Mesothelial cell of epicardium (in vitro differentiated cells): ENCODE results near the gene WWOX. TPM values are rescaled to one million over a fixed set of nuclear protein-coding genes. Genes with fewer than 3 reads are reported as not detected.

Source experiments
- DNase-seq, 2 experiments: peaks; one replicate each; pipeline ENCODE4 v3.0.0; 2021; ENCODE audit warnings: low spot score in 2 of 2; ENCODE audit not compliant: unreplicated experiment in 2 of 2
- H3K27ac Mint-ChIP-seq: 2 replicates; pipeline ENCODE4 v1.8.0; 2021; ENCODE audit warnings: mixed read lengths
- H3K27me3 Mint-ChIP-seq: 2 replicates; pipeline ENCODE4 v1.8.0; 2021; ENCODE audit warnings: low read depth, mixed read lengths
- H3K36me3 Mint-ChIP-seq: 2 replicates; pipeline ENCODE4 v1.8.0; 2021; ENCODE audit warnings: mixed read lengths
- H3K4me1 Mint-ChIP-seq: 2 replicates; pipeline ENCODE4 v1.8.0; 2021; ENCODE audit warnings: mixed read lengths
- H3K4me3 Mint-ChIP-seq: 2 replicates; pipeline ENCODE4 v1.8.0; 2021; ENCODE audit warnings: mild to moderate bottlenecking, moderate library complexity, mixed read lengths
- H3K9me3 Mint-ChIP-seq: 2 replicates; pipeline ENCODE4 v1.8.0; 2021; ENCODE audit warnings: mixed read lengths
- CTCF ChIP-seq: fragments of 200-600 bp; sonication (generic); IDR thresholded peaks from one replicate; pipeline ENCODE4 v1.5.0; 2021; ENCODE audit warnings: antibody characterized with exemption; ENCODE audit not compliant: unreplicated experiment
- total RNA-seq: library from RNA; stranded (reverse); gene quantifications from 3 replicates; pipeline ENCODE4 v1.2.1, GENCODE V29; 2021

Gene WWOX
- total RNA-seq, 1 donor from 2014 or later = 29.7 TPM

GRCh38 chr16:78146807-78147206, 47.4 kb downstream of the WWOX start:
- no peaks in the 10 kb centered on the region for H3K36me3 Mint-ChIP-seq
- H3K9me3 Mint-ChIP-seq = no peaks in the 10 kb centered on the region
- H3K4me3 Mint-ChIP-seq = no peak overlapping the region
- no peak overlapping the region for H3K27ac Mint-ChIP-seq
- H3K27me3 Mint-ChIP-seq = no peaks in the 10 kb centered on the region
- no peak for TF ChIP-seq CTCF
- H3K4me1 Mint-ChIP-seq = no peaks in the 10 kb centered on the region
- no peak for DNase-seq

GRCh38 chr16:78147911-78148401, 48.5 kb downstream of the WWOX start:
- no peaks in the 10 kb centered on the region for H3K27me3 Mint-ChIP-seq
- H3K4me1 Mint-ChIP-seq = no peaks in the 10 kb centered on the region
- H3K27ac Mint-ChIP-seq = no peak overlapping the region
- DNase-seq = no peak
- H3K36me3 Mint-ChIP-seq = no peaks in the 10 kb centered on the region
- no peak overlapping the region for H3K4me3 Mint-ChIP-seq
- no peak for TF ChIP-seq CTCF
- H3K9me3 Mint-ChIP-seq = no peaks in the 10 kb centered on the region

- Mint-ChIP-seq H3K4me1 (no peaks in the 10 kb centered on the region), H3K4me3 (no peak overlapping the region), H3K27ac (no peak overlapping the region), H3K27me3 (no peaks in the 10 kb centered on the region), H3K9me3 (no peaks in the 10 kb centered on the region), H3K36me3 (no peaks in the 10 kb centered on the region)
- DNase-seq = no peak
- no peak for TF ChIP-seq CTCF
These were observed 50.8 kb downstream of the WWOX start for GRCh38 chr16:78150233-78150632.

GRCh38 chr16:78154729-78155461, 55.4 kb downstream of the WWOX start:
- H3K36me3 Mint-ChIP-seq = peaks cover 8% of the 10 kb centered on the region
- no peak for TF ChIP-seq CTCF
- DNase-seq = no peak
- no peak overlapping the region for H3K27ac Mint-ChIP-seq
- H3K27me3 Mint-ChIP-seq = no peaks in the 10 kb centered on the region
- H3K4me3 Mint-ChIP-seq = no peak overlapping the region
- H3K9me3 Mint-ChIP-seq = peaks cover 14% of the 10 kb centered on the region
- H3K4me1 Mint-ChIP-seq = peaks cover 4% of the 10 kb centered on the region

GRCh38 chr16:78155791-78156345, 56.4 kb downstream of the WWOX start:
- no peak for TF ChIP-seq CTCF
- Mint-ChIP-seq H3K4me3 (no peak overlapping the region), H3K27ac (no peak overlapping the region), H3K27me3 (no peaks in the 10 kb centered on the region), H3K9me3 (peaks cover 16% of the 10 kb centered on the region), H3K36me3 (peaks cover 9% of the 10 kb centered on the region), H3K4me1 (peaks cover 4% of the 10 kb centered on the region)
- DNase-seq = no peak
